K562 (cell line): ENCODE measurements around the gene TRA2B. TPM values are rescaled to one million over a fixed set of nuclear protein-coding genes. Genes with fewer than 3 reads are reported as not detected.

Source experiments
- ATAC-seq: fragments of 200-7000 bp; cut with Tn5 transposase; 3 replicates; pipeline ENCODE4 v1.9.1; 2020; ENCODE audit warnings: moderate library complexity
- BruUV-seq: library from RNA; stranded (reverse); fragments of 400-500 nt; replicated peaks from 2 replicates; lab custom pipeline; 2021; lab: Mats Ljungman, UMichigan
- CTCF ChIA-PET: fragments of 300-600 bp; formaldehyde crosslinking; extraction: SDS; loops from one replicate; lab custom pipeline; 2021; ENCODE audit warnings: low intra/inter-chr PET ratio; lab: Yijun Ruan, JAX
- POLR2A ChIA-PET: fragments of 300-600, 350-650 bp; sonication (Branson Sonifier 250); formaldehyde crosslinking; extraction: SDS; loops from one replicate; lab custom pipeline; 2021; ENCODE audit warnings: antibody characterized with exemption, inconsistent platforms; lab: Yijun Ruan, JAX
- DNase-seq, 4 experiments: peaks; one replicate each; pipeline versions ENCODE4 v3.0.0 to v3.0.0-alpha.2; 2011 to 2018; ENCODE audit warnings: low spot score in 3 of 4, mixed read lengths in 3 of 4; ENCODE audit errors: extremely low read depth in 1 of 4
- FAIRE-seq: peaks from 2 replicates; lab custom pipeline; 2011; peaks lifted over from hg19 to GRCh38; lab: Jason Lieb, UNC
- H2AFZ ChIP-seq: 2 replicates; pipeline ENCODE4 v1.6.0; 2011; ENCODE audit warnings: low read depth, low read length, control low read depth, inconsistent platforms
- H3K27ac ChIP-seq: fragments of 200-600 bp; 3 replicates; pipeline ENCODE4 v1.8.0; 2011; ENCODE audit warnings: low read depth, mild to moderate bottlenecking, control low read depth, inconsistent platforms, low read length, moderate library complexity, mixed read lengths; ENCODE audit errors: extremely low read depth
- H3K27me3 ChIP-seq, 2 experiments: fragments of 300-600 bp in 1 of 2; 2 replicates in 1 of 2; 3 replicates in 1 of 2; pipeline versions ENCODE4 v1.6.0 to v1.8.0; 2011; ENCODE audit warnings: inconsistent platforms in 2 of 2, low read length in 2 of 2, mild to moderate bottlenecking in 1 of 2, mixed read lengths in 1 of 2, moderate library complexity in 1 of 2; ENCODE audit not compliant: control insufficient read depth in 2 of 2, insufficient read depth in 2 of 2
- H3K36me3 ChIP-seq: fragments of 300-600 bp; 3 replicates; pipeline ENCODE4 v1.8.0; 2011; ENCODE audit warnings: mild to moderate bottlenecking, low read length, inconsistent platforms; ENCODE audit not compliant: control insufficient read depth, insufficient read depth
- H3K4me1 ChIP-seq, 2 experiments: fragments of 200-600 bp in 1 of 2; replicated peaks in 1 of 2; 2 replicates in 1 of 2; 3 replicates in 1 of 2; pipeline versions ENCODE4 v1.5.1 to v1.8.0; 2011; ENCODE audit warnings: inconsistent platforms in 2 of 2, low read length in 2 of 2, mild to moderate bottlenecking in 1 of 2, mixed read lengths in 1 of 2, moderate library complexity in 1 of 2; ENCODE audit not compliant: control insufficient read depth in 2 of 2, insufficient read depth in 2 of 2
- H3K4me2 ChIP-seq: 2 replicates; pipeline ENCODE4 v1.6.1; 2011; ENCODE audit warnings: low read length, control low read depth, inconsistent platforms, mixed read lengths; ENCODE audit not compliant: insufficient read depth
- H3K4me3 ChIP-seq: fragments of 200-600 bp; sonication (generic), shearing (Covaris generic); 2 replicates; pipeline ENCODE4 v1.5.1; 2016; ENCODE audit warnings: control low read depth, inconsistent platforms
- H3K79me2 ChIP-seq: fragments of 200-600 bp; 3 replicates; pipeline ENCODE4 v1.8.0; 2011; ENCODE audit warnings: low read length, inconsistent platforms; ENCODE audit not compliant: control insufficient read depth, insufficient read depth
- H3K9ac ChIP-seq, 2 experiments: 2 replicates each; pipeline versions ENCODE4 v1.6.0 to v1.6.1; 2011; ENCODE audit warnings: low read depth in 2 of 2, low read length in 2 of 2, control low read depth in 1 of 2, inconsistent platforms in 1 of 2, mild to moderate bottlenecking in 1 of 2, mixed read lengths in 1 of 2; ENCODE audit not compliant: insufficient read depth in 1 of 2
- H3K9me1 ChIP-seq: one replicate; pipeline ENCODE4 v1.6.0; 2011; ENCODE audit warnings: inconsistent platforms, mild to moderate bottlenecking, low read length, moderate library complexity; ENCODE audit not compliant: control insufficient read depth, insufficient read depth
- H3K9me3 ChIP-seq: replicated peaks from 2 replicates; pipeline ENCODE4 v1.5.1; 2011; ENCODE audit warnings: low read depth, low read length, inconsistent platforms; ENCODE audit not compliant: control insufficient read depth, insufficient read depth
- H4K20me1 ChIP-seq: replicated peaks from 2 replicates; pipeline ENCODE4 v1.6.1; 2011; ENCODE audit warnings: low read length, inconsistent platforms, mixed read lengths; ENCODE audit not compliant: control insufficient read depth, insufficient read depth
- BCL6 ChIP-seq: fragments of 250-450 bp; sonication (Bioruptor Pico); IDR thresholded peaks from 2 replicates; pipeline ENCODE4 v1.4.0; 2020
- CBX8 ChIP-seq: fragments of 200-600 bp; sonication (generic); IDR thresholded peaks from 2 replicates; pipeline ENCODE4 v1.6.1; 2012; ENCODE audit warnings: borderline replicate concordance, mixed run types, low read depth, mild to moderate bottlenecking, moderate library complexity, mixed read lengths, low read length, control low read depth, inconsistent platforms; ENCODE audit not compliant: poor library complexity, severe bottlenecking; ENCODE audit errors: extremely low read depth
- MLLT1 ChIP-seq, 2 experiments: fragments of 450-650 bp; IDR thresholded peaks; 2 replicates each; pipeline ENCODE4 v1.6.1; 2016
- SREBF2 ChIP-seq: sonication (generic); formaldehyde crosslinking; IDR thresholded peaks from 2 replicates; pipeline ENCODE4 v1.4.0; 2020; ENCODE audit warnings: mild to moderate bottlenecking, missing genetic modification reagents
- ZFP91 ChIP-seq: sonication (generic); formaldehyde crosslinking; IDR thresholded peaks from 2 replicates; pipeline ENCODE4 v1.8.0; 2022; ENCODE audit warnings: mild to moderate bottlenecking, missing genetic modification reagents
- ZNF143 ChIP-seq: sonication (generic); formaldehyde crosslinking; IDR thresholded peaks from 2 replicates; pipeline ENCODE4 v1.9.0; 2022; ENCODE audit warnings: mild to moderate bottlenecking, missing genetic modification reagents
- WGBS: fragments of 100-300 bp; shearing (Covaris generic); methylation state at CpG from one replicate; pipeline ENCODE4 v1.1.6; 2016; ENCODE audit warnings: low coverage, mixed read lengths; ENCODE audit not compliant: insufficient coverage; ENCODE audit errors: missing lambda C conversion rate; 5-methylcytosine and 5-hydroxymethylcytosine counted together
- in situ Hi-C: fragments of 300-500 bp; cut with MboI; formaldehyde crosslinking; loops from 4 replicates; pipeline ENCODE4 v1.15.0; 2018; ENCODE audit warnings: inconsistent platforms, mixed read lengths
- intact Hi-C: fragments of 100-400 bp; cut with micrococcal nuclease; formaldehyde crosslinking; loops from 2 replicates; pipeline ENCODE4 v1.14.2; 2022
- polyA plus RNA-seq, 8 experiments: library from polyadenylated mRNA; depleted of rRNA in 4 of 8; stranded (reverse) in 5 of 8; unstranded in 3 of 8; fragments of >200 nt; fragmentation: Nextera tagmentation in 2 of 8; fragmentation: Illumina TruSeq in 1 of 8; extraction: Ambion mirVana in 2 of 8; extraction: Trizol in 1 of 8; gene quantifications; 2 replicates each; pipeline versions ENCODE4 v1.2.1 to v1.2.3, GENCODE V29; 2011 to 2014; ENCODE audit warnings: inconsistent platforms in 1 of 8, missing spikeins in 1 of 8
- total RNA-seq, 7 experiments: library from RNA; depleted of rRNA in 6 of 7; stranded (reverse); fragments of >200 nt in 6 of 7; fragmentation: Illumina TruSeq in 2 of 7; extraction: Trizol in 2 of 7; gene quantifications; 2 replicates each; pipeline versions ENCODE4 v1.2.1 to v1.2.3, GENCODE V29; 2011 to 2021; ENCODE audit warnings: low replicate concordance in 1 of 7

Gene TRA2B
- total and polyA plus RNA-seq, 9 of the 15 experiments (the other 6 are each of a cell fraction or from before 2014, with no cell fraction given) = 105 to 411 (median 278) TPM

- Histone ChIP-seq H3K4me2 (no peak overlapping the region), H3K9me3 (no peaks in the 10 kb centered on the region), H3K9ac (no peak overlapping the region), H3K4me3 (no peak overlapping the region), H2AFZ (no peak overlapping the region), H3K4me1 (no peaks in the 10 kb centered on the region; a peak in 2 of 5 replicates), H3K27me3 (no peaks in the 10 kb centered on the region; a peak in 1 of 5 replicates), H3K9me1 (no peaks in the 10 kb centered on the region), H3K27ac (no peak overlapping the region), H4K20me1 (no peaks in the 10 kb centered on the region), H3K79me2 (no peaks in the 10 kb centered on the region), H3K36me3 (no peaks in the 10 kb centered on the region)
- in situ Hi-C loops = no loop called here
- DNase-seq = no peak
- FAIRE-seq = no peak
- ChIA-PET POLR2A (interaction anchor here (0.6 to 0.9 kb wide), 2 partner anchors 31 to 204 kb away, joined by 3 read pairs; no protein-coding TSS in a partner anchor), CTCF (no interaction called here)
- intact Hi-C loops = loop anchor here (5.0 kb wide), 1 partner anchor 100 kb away; no protein-coding TSS in a partner anchor
- TF ChIP-seq MLLT1 (IDR thresholded peaks at IDR 0.05) (no peak), CBX8 (no peak), ZNF143 (no peak), SREBF2 (no peak), ZFP91 (no peak), BCL6 (CRISPR knock-in tag) (no peak)
- BruUV-seq = no TSS peak
- 25% methylated on average over 4 of the region's 4 CpGs for WGBS
- no peak for ATAC-seq
These were observed 55.9 kb downstream of the TRA2B start for GRCh38 chr3:185881926-185882325.
